RWPE1 (cell line): ENCODE measurements around the gene NRG3.

Source experiments
- CTCF ChIA-PET: fragments of 350-600 bp; sonication (Branson Sonifier 250); formaldehyde crosslinking; extraction: SDS; loops from one replicate; lab custom pipeline; 2021; lab: Yijun Ruan, JAX
- POLR2A ChIA-PET: fragments of 400-600 bp; formaldehyde crosslinking; extraction: SDS; loops from one replicate; lab custom pipeline; 2020; ENCODE audit warnings: antibody characterized with exemption; ENCODE audit not compliant: low non-redundant PET; lab: Yijun Ruan, JAX
- DNase-seq: peaks from one replicate; pipeline ENCODE4 v3.0.0; 2012; ENCODE audit warnings: low spot score
- H3K27ac ChIP-seq: fragments of 450-650 bp; 2 replicates; pipeline ENCODE4 v1.5.1; 2017
- CTCF ChIP-seq: fragments of 450-650 bp; conservative IDR thresholded peaks from 2 replicates; pipeline ENCODE4 v1.5.1; 2017; ENCODE audit warnings: low read depth, mild to moderate bottlenecking

Gene NRG3

GRCh38 chr10:82091413-82091812 lies 216.4 kb downstream of the NRG3 start:
- H3K27ac ChIP-seq = no peak overlapping the region
- TF ChIP-seq CTCF = no peak
- CTCF ChIA-PET = interaction anchor here (0.6 kb wide), 1 partner anchor 148 kb away, joined by 5 read pairs; no protein-coding TSS in a partner anchor
- POLR2A ChIA-PET = no interaction called here
- no peak for DNase-seq

- TF ChIP-seq CTCF = no peak
- POLR2A ChIA-PET = no interaction called here
- no peak overlapping the region for H3K27ac ChIP-seq
- CTCF ChIA-PET = no interaction called here
- no peak for DNase-seq
Measured at GRCh38 chr10:82092111-82092510, 217.1 kb downstream of the NRG3 start.

GRCh38 chr10:82124713-82125112 lies 249.7 kb downstream of the NRG3 start:
- no peak for DNase-seq
- TF ChIP-seq CTCF = no peak
- ChIA-PET POLR2A (no interaction called here), CTCF (no interaction called here)
- H3K27ac ChIP-seq = no peak overlapping the region

GRCh38 chr10:82128527-82128926 lies 253.5 kb downstream of the NRG3 start:
- no peak for DNase-seq
- H3K27ac ChIP-seq = no peak overlapping the region
- ChIA-PET POLR2A (no interaction called here), CTCF (no interaction called here)
- no peak for TF ChIP-seq CTCF

GRCh38 chr10:82136103-82136502 lies 261.1 kb downstream of the NRG3 start:
- POLR2A ChIA-PET = no interaction called here
- H3K27ac ChIP-seq = no peak overlapping the region
- TF ChIP-seq CTCF = no peak
- CTCF ChIA-PET = no interaction called here
- DNase-seq = no peak

- POLR2A ChIA-PET = no interaction called here
- TF ChIP-seq CTCF = no peak
- no peak overlapping the region for H3K27ac ChIP-seq
- CTCF ChIA-PET = no interaction called here
- DNase-seq = no peak
Measured at GRCh38 chr10:82144153-82144552, 269.2 kb downstream of the NRG3 start.

GRCh38 chr10:82148764-82149163 lies 273.8 kb downstream of the NRG3 start:
- TF ChIP-seq CTCF = no peak
- DNase-seq = no peak
- no peak overlapping the region for H3K27ac ChIP-seq
- ChIA-PET POLR2A (no interaction called here), CTCF (no interaction called here)
